Measurements from ENCODE around the gene CFAP74. TPM values are rescaled to one million over a fixed set of nuclear protein-coding genes. Genes with fewer than 3 reads are reported as not detected.

CFAP74 gene
- total and polyA plus RNA-seq, 2 of the 4 experiments (the other 2 are of a cell fraction): not detected

DNA sequence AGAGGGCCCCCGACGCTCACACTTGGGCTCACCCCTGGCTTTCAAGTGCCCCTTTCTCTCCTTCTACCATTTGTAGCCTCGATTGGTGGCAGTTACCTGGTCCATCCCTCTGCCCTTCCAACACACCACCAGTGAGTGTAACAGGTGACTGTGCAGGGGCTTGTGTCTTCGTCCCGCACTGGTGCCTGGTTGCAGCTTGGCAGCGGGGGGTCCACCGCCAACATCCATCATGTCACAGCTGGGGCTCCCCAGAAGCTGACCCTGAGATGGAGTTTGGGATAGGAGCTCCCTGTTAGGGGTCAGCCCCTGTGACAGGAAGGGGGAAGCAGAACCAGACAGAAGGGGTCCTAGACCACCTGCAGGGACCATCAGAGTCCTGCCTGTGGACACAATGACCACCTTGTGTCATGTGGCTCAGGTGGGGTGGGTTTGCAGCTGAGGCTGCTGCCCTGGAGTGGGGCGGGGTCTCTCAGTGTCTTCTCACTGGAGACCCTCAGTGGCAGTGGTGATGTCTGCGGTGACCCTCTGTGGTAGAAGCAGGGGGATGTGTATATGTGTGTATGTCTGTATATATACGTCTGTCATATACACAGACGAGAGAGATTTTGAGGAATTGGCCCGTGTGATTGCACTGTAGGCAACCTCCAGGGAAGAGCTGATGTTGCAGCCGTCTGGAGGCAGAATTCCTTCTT lies 92.1 kb downstream of the CFAP74 start:
- Histone ChIP-seq H3K9ac (ENCODE audit: low read depth, low read length) (no peak overlapping the region), H2BK5ac (ENCODE audit: low read depth, low read length, poor library complexity, severe bottlenecking) (no peak overlapping the region), H3K4me2 (ENCODE audit: low read depth, low read length) (no peak overlapping the region), H4K8ac (ENCODE audit: low read depth in 2 of 2, low read length in 2 of 2) (no peak overlapping the region), H4K91ac (ENCODE audit: insufficient read depth, low read depth, low read length) (no peak overlapping the region), H3K4me3 (ENCODE audit: insufficient read depth, low read depth, low read length) (no peak overlapping the region), H3K18ac (ENCODE audit: low read depth, low read length) (no peak overlapping the region), H2BK120ac (ENCODE audit: low read depth, low read length) (no peak overlapping the region), H2BK20ac (ENCODE audit: low read depth, low read length) (no peak overlapping the region), H4K5ac (ENCODE audit: low read depth, low read length) (no peak overlapping the region), H4K20me1 (ENCODE audit: insufficient read depth, low read length) (peaks cover under 1% of the 10 kb centered on the region; the same call in 1 of the 2 replicates), H3K27ac (ENCODE audit: insufficient read depth, low read length) (no peak overlapping the region), H3K36me3 (ENCODE audit: control insufficient read depth, insufficient read depth, low read length) (no peaks in the 10 kb centered on the region), H3K14ac (replicated peaks; ENCODE audit: low read depth, low read length) (no peak overlapping the region), H3K9me1 (ENCODE audit: insufficient read depth, low read length) (peaks cover 2% of the 10 kb centered on the region; the same call in 1 of the 2 replicates), H3K79me1 (ENCODE audit: low read depth in 1 of 2, low read length in 2 of 2) (peaks cover 0 to 24% of the 10 kb centered on the region in 2 experiments; a peak in 2 of 4 replicates), H2AK5ac (ENCODE audit: low read depth, low read length) (no peak overlapping the region), H2AFZ (replicated peaks; ENCODE audit: low read length, poor library complexity) (no peak overlapping the region), H2BK15ac (ENCODE audit: low read depth, low read length) (no peak overlapping the region), H2AK9ac (replicated peaks; ENCODE audit: low read depth, low read length, poor library complexity) (no peak overlapping the region), H3K9me3 (ENCODE audit: control insufficient read depth, insufficient read depth, low read length) (no peaks in the 10 kb centered on the region), H3K23ac (ENCODE audit: low read depth, low read length) (no peak overlapping the region), H3K56ac (ENCODE audit: extremely low read depth, insufficient read depth, low read length) (no peak overlapping the region), H3K4ac (ENCODE audit: low read depth, low read length) (no peak overlapping the region), H3K27me3 (ENCODE audit: control insufficient read depth, insufficient read depth, low read length) (peaks cover 3% of the 10 kb centered on the region; the same call in 1 of the 2 replicates), H3K4me1 (ENCODE audit: control insufficient read depth, insufficient read depth, low read length) (peaks cover 4% of the 10 kb centered on the region)
- in situ Hi-C loops (cut with MboI; ENCODE audit: low sequenced_read_pairs): no loop called here
- intact Hi-C loops (cut with micrococcal nuclease): no loop called here
- ATAC-seq (ENCODE audit: low read depth) (no peak), DNase-seq (no peak)
- no TSS peak for BruUV-seq (replicated peaks)
- ChIA-PET POLR2A (ENCODE audit: unreplicated experiment) (no interaction called here), CTCF (no interaction called here)
- dilution Hi-C loops (cut with HindIII; ENCODE audit: low sequenced_read_pairs, unreplicated experiment): no loop called here
- TF ChIP-seq CEBPB (IDR thresholded peaks at IDR 0.05; ENCODE audit: low read depth, low read length): no peak
- TF ChIP-seq BHLHE40 (IDR thresholded peaks at IDR 0.05; ENCODE audit: low read depth, low read length): no peak
- no peak for TF ChIP-seq POLR2A (IDR thresholded peaks at IDR 0.05; ENCODE audit: low read depth, low read length)
- TF ChIP-seq FOS (IDR thresholded peaks at IDR 0.05; ENCODE audit: low read depth, low read length): no peak
- TF ChIP-seq RCOR1 (IDR thresholded peaks at IDR 0.05; ENCODE audit: insufficient replicate concordance, low read length): no peak
- TF ChIP-seq RFX5 (IDR thresholded peaks at IDR 0.05; ENCODE audit: low read depth, low read length): no peak
- TF ChIP-seq SMC3 (IDR thresholded peaks at IDR 0.05; ENCODE audit: low read depth, low read length): no peak
- TF ChIP-seq USF2 (IDR thresholded peaks at IDR 0.05; ENCODE audit: low read depth, low read length): no peak
- TF ChIP-seq, protein P1, sequence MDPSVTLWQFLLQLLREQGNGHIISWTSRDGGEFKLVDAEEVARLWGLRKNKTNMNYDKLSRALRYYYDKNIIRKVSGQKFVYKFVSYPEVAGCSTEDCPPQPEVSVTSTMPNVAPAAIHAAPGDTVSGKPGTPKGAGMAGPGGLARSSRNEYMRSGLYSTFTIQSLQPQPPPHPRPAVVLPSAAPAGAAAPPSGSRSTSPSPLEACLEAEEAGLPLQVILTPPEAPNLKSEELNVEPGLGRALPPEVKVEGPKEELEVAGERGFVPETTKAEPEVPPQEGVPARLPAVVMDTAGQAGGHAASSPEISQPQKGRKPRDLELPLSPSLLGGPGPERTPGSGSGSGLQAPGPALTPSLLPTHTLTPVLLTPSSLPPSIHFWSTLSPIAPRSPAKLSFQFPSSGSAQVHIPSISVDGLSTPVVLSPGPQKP (IDR thresholded peaks at IDR 0.05; ENCODE audit: borderline replicate concordance, low read depth, low read length): no peak
- no peak for TF ChIP-seq RAD21 (IDR thresholded peaks at IDR 0.05; ENCODE audit: low read length)
- TF ChIP-seq CHD1 (IDR thresholded peaks at IDR 0.05; ENCODE audit: low read depth, low read length): no peak
- no peak for TF ChIP-seq NFE2L2 (IDR thresholded peaks at IDR 0.05; ENCODE audit: low read depth, low read length)
- TF ChIP-seq, protein P2, sequence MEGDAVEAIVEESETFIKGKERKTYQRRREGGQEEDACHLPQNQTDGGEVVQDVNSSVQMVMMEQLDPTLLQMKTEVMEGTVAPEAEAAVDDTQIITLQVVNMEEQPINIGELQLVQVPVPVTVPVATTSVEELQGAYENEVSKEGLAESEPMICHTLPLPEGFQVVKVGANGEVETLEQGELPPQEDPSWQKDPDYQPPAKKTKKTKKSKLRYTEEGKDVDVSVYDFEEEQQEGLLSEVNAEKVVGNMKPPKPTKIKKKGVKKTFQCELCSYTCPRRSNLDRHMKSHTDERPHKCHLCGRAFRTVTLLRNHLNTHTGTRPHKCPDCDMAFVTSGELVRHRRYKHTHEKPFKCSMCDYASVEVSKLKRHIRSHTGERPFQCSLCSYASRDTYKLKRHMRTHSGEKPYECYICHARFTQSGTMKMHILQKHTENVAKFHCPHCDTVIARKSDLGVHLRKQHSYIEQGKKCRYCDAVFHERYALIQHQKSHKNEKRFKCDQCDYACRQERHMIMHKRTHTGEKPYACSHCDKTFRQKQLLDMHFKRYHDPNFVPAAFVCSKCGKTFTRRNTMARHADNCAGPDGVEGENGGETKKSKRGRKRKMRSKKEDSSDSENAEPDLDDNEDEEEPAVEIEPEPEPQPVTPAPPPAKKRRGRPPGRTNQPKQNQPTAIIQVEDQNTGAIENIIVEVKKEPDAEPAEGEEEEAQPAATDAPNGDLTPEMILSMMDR (conservative IDR thresholded peaks at IDR 0.05; ENCODE audit: low read depth, low read length): no peak
- WGBS, 2 experiments (ENCODE audit: extremely low coverage in 2 of 2, insufficient read length in 1 of 2): 68% methylated on average over 6 of the region's 13 CpGs; no CpG with 5 or more reads in 1 of the 2 experiments
